ENCODE results near the gene MAPK8IP2.

GRCh38 chr22:50572965-50573364 is 27.6 kb upstream of the MAPK8IP2 start:
- TF ChIP-seq ZNF398 (tag by site-specific recombination; IDR thresholded peaks at IDR 0.05) (no peak), SP2 (tag by site-specific recombination; IDR thresholded peaks at IDR 0.05) (no peak), CTCF (tag by site-specific recombination; IDR thresholded peaks at IDR 0.05) (no peak), YY1 (tag by site-specific recombination; IDR thresholded peaks at IDR 0.05) (no peak), ZNF426 (tag by site-specific recombination; IDR thresholded peaks at IDR 0.05) (no peak), ZNF585B (tag by site-specific recombination; IDR thresholded peaks at IDR 0.05) (no peak), ZNF433 (tag by site-specific recombination; IDR thresholded peaks at IDR 0.05; ENCODE audit: low read depth) (no peak), RBAK (tag by site-specific recombination; IDR thresholded peaks at IDR 0.05) (no peak), ZBTB20 (tag by site-specific recombination; IDR thresholded peaks at IDR 0.05) (no peak), ZBTB6 (tag by site-specific recombination; IDR thresholded peaks at IDR 0.05) (no peak), REST (tag by site-specific recombination; IDR thresholded peaks at IDR 0.05) (no peak)
- TF ChIP-seq, protein P1, sequence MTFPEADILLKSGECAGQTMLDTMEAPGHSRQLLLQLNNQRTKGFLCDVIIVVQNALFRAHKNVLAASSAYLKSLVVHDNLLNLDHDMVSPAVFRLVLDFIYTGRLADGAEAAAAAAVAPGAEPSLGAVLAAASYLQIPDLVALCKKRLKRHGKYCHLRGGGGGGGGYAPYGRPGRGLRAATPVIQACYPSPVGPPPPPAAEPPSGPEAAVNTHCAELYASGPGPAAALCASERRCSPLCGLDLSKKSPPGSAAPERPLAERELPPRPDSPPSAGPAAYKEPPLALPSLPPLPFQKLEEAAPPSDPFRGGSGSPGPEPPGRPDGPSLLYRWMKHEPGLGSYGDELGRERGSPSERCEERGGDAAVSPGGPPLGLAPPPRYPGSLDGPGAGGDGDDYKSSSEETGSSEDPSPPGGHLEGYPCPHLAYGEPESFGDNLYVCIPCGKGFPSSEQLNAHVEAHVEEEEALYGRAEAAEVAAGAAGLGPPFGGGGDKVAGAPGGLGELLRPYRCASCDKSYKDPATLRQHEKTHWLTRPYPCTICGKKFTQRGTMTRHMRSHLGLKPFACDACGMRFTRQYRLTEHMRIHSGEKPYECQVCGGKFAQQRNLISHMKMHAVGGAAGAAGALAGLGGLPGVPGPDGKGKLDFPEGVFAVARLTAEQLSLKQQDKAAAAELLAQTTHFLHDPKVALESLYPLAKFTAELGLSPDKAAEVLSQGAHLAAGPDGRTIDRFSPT (tag by site-specific recombination; IDR thresholded peaks at IDR 0.05), result no peak
- TF ChIP-seq, protein P2, sequence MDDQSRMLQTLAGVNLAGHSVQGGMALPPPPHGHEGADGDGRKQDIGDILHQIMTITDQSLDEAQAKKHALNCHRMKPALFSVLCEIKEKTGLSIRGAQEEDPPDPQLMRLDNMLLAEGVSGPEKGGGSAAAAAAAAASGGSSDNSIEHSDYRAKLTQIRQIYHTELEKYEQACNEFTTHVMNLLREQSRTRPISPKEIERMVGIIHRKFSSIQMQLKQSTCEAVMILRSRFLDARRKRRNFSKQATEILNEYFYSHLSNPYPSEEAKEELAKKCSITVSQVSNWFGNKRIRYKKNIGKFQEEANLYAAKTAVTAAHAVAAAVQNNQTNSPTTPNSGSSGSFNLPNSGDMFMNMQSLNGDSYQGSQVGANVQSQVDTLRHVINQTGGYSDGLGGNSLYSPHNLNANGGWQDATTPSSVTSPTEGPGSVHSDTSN (CRISPR knock-in tag; IDR thresholded peaks at IDR 0.05), result no peak
